22Rv1 (cell line): ENCODE measurements around the gene GFM1.

ENCODE experiments used
- H3K27ac ChIP-seq: fragments of 450-650 bp; 2 replicates; pipeline ENCODE4 v1.5.1; 2017
- ZFX ChIP-seq: fragments of 450-650 bp; IDR thresholded peaks from 2 replicates; pipeline ENCODE4 v1.6.1; 2017; ENCODE audit warnings: antibody characterized with exemption, borderline replicate concordance
- TF ChIP-seq, protein P1 (sequence below): fragments of 450-650 bp; IDR thresholded peaks from 2 replicates; pipeline ENCODE4 v1.5.1; 2017; ENCODE audit warnings: mild to moderate bottlenecking

The GFM1 gene

DNA sequence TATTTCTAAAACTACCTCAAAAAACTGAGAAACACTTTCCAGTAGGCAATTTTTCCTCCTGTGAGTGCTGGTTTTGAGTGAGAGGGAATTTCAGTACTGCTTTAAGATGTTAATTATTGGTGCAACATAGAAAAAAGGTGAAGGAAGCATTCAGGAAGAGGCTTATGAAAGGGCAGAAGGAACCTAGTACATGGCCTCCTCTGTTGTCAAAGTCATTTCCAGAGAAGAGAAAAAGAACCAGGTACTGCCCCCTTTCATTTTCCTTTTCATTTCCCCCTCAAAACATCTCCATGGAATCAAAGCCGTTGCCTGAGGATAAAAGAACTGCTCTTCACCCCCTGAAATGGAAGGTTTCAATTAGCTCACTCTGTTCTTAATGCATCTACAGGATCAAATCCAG is 68.1 kb downstream of the GFM1 start:
- no peak overlapping the region for H3K27ac ChIP-seq
- no peak for TF ChIP-seq ZFX
- TF ChIP-seq, protein P1, sequence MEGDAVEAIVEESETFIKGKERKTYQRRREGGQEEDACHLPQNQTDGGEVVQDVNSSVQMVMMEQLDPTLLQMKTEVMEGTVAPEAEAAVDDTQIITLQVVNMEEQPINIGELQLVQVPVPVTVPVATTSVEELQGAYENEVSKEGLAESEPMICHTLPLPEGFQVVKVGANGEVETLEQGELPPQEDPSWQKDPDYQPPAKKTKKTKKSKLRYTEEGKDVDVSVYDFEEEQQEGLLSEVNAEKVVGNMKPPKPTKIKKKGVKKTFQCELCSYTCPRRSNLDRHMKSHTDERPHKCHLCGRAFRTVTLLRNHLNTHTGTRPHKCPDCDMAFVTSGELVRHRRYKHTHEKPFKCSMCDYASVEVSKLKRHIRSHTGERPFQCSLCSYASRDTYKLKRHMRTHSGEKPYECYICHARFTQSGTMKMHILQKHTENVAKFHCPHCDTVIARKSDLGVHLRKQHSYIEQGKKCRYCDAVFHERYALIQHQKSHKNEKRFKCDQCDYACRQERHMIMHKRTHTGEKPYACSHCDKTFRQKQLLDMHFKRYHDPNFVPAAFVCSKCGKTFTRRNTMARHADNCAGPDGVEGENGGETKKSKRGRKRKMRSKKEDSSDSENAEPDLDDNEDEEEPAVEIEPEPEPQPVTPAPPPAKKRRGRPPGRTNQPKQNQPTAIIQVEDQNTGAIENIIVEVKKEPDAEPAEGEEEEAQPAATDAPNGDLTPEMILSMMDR = no peak

DNA sequence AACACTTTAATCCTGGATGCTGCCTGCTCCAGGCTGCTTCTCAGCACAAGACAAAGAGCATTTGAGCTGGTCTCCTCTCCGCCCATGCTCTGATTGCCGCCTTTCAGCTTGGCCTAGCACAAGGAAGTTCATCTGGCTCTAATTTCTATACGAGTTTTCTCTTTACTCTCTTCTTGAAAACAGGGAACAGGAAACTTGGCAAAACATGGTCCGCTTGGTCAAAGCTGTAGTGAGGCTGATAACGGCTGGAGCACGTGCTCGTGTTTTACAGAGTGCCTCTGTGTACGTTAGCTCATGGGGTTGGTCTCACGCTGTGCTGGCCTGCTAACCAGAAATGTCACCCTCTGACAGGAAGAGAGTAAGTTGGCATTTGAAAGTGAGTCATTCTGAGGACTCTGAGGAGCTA is 68.8 kb downstream of the GFM1 start:
- no peak overlapping the region for H3K27ac ChIP-seq
- no peak for TF ChIP-seq ZFX
- TF ChIP-seq, protein P1 = no peak

GRCh38 chr3:158717576-158717975 is 73.2 kb downstream of the GFM1 start:
- no peak overlapping the region for H3K27ac ChIP-seq
- TF ChIP-seq, protein P1 = no peak
- TF ChIP-seq ZFX = no peak

GRCh38 chr3:158718490-158719170 is 74.3 kb downstream of the GFM1 start:
- TF ChIP-seq ZFX = no peak
- TF ChIP-seq, protein P1 = no peak
- H3K27ac ChIP-seq = no peak overlapping the region

DNA sequence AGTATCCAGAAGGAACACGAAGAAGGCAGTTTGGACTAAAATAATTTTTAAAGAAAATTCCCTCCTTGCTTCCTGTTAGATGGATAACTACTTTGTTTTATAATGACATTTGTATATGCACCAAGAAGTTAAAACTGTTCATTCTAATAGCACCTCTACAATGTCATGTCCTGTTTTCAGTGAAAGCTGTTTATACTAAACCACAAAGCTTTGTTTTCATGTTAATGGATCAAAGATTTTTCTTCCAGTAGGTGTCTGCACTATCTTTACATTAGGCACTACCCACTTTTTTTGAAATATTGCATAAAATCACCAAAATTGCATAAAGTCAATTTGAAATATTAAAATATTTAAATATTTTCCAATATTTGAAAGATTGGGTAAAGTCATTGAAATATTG is 77.8 kb downstream of the GFM1 start:
- TF ChIP-seq, protein P1 = no peak
- no peak for TF ChIP-seq ZFX

DNA sequence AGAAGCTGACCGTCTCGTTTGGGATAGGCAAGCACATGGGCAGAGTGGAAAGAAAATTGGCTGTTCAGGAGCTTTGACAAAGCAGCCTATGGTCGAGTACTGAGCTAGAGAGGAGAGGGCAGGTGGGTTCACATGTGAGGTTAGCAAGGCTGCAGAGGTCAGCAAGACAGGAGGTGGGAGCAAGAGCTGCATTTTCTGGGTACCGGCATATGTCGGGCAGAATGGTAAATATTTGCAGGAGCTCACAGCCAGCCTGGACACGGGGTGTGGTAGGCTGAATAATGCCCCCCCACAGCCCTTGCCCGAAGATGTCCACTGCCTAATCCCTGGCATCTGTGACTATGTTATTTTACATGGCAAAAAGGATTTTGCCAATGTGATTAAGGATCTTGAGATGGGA is 79.7 kb downstream of the GFM1 start:
- TF ChIP-seq ZFX = no peak
- TF ChIP-seq, protein P1 = no peak
- peak overlapping the region; percentile 93 for H3K27ac ChIP-seq

More for the DNA sequence above, 77.8 kb downstream of the GFM1 start:
- peak overlapping the region; percentile 93 for H3K27ac ChIP-seq

DNA sequence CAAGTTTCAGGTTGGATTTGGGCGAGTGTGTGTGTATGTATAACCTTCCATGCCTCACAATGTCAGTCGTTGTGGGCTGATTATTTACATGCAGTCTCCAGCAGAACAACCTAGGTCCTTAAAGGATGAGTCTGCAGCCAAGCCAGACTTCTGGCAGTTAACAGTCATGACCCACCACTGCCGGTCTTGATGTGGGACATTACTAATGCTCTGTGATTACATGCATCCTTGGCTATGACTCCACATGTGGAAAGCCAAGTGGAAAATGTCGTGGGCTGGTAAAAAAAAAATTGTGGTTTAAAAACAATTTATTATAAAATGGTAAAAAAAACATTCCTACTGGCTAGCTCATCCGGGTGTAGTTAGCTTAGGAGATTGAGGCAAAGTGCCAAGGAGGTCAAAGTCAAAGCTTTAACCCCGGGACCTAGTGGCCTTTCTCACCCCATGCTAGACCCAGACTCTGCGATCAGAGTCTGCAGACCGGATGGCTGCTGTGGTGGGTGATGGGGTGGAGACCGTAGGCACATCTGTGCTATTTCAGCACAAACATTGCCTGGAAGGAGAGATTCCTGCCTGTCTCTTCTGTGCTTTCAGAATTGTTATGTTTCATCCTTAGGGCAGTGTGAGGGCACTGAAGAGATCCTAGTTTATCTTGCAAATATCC is 81.2 kb downstream of the GFM1 start:
- TF ChIP-seq, protein P1 = no peak
- TF ChIP-seq ZFX = no peak
- H3K27ac ChIP-seq = peak overlapping the region; percentile 93
